Fibroblast of gingiva (primary cell): Measurements from ENCODE around the gene ADA.
"Not testable (repeated sequence)": the region's sequence is repeated elsewhere in the genome, so short reads cannot be mapped to it uniquely, and the experiment has no call there.

ENCODE experiments used
- DNase-seq: peaks from one replicate; pipeline ENCODE4 v3.0.0-alpha.2; 2011; ENCODE audit warnings: low read depth

ADA gene

DNA sequence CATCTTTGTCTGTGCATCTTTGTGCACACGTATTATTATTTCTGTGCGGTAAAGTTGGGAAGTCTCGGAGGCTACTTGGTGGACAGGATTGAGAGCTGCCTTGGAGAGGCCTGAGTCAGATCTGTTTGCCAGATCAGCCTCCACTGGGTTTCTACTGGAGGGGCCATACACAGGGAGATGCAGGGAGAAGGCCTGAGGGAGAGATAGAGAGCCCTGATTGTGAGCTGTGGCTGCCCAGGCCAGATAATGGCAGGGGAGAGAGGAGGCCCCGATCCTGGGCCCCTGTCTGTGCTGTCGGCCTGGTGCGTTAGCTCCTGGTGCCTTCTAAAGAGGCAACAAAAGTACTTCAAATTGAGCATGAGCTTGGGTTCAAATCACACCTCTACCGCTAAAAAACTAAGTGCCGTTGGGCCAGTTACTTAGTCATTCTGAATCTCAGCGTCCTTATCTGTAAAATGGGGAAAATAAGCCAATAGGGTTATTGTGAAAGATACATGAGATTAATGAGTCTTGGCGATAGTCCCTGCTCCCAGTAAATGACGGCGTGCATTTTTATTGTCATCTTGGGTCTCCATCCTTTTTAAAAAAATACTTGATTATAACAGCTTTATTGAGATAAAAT is 27.6 kb upstream of the ADA start:
- no peak for DNase-seq

DNA sequence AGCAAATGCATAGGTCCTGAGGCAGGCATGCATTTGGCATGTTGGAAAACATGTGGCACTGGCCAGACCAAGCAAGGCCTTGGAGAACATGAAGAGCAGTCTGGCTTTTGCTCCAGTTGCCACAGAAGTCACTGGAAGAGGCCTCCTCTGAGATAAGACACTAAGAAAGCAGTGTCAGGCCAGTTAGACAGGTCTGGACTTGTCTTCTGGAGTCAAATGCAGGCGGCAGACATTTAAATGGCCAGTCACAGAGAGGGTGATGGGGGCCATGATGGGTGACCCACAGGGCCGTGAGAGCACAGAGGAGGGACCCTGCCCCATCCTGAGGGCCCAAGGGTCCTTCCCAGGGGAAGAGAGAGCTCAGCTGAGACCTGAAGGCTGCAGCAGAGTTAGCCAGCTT is 26.7 kb upstream of the ADA start:
- DNase-seq, result no peak

DNA sequence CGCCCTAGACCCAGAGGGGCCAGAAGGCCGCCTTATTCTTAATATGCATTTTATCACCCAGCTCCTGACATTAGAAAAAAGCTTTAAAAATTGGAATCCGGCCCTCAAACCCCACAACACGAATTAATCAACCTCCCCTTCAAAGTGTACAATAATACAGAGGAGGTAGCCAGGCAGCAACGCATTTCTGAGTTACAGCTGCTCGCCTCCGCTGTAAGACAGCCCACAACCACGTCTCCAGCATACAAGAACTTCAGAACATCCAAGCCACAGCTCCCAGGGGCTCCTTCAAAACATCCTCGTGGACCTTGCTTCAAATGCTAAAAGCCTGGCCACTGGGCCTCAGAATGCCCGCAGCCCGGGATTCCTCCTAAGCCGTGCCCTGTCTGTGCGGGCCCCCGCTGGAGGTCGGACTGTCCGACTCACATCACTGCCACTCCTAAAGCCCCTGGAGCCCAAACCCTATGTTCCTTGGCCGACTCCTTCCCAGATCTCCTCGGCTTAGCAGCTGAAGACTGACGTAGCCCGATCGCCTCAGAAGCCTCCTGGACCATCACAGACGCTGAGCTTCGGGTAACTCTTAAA is 20.9 kb upstream of the ADA start:
- DNase-seq, result not testable (repeated sequence)

DNA sequence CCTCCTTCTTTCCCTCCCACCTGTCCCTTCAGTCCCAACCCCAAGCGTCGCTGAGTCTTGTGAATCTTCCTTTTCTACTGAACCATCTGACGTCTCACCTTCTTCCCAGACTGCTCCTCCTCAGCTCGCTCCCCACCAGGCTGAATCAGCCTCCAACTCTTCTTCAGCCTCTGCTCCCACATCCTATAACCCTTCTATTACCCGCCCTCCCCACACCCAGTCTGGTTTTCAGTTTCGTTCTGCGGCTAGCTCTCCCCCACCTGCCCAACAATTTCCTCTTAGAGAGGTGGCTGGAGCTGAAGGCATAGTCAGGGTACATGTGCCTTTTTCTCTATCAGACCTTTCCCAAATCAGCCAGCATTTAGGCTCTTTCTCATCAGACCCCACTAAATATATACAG is 20.0 kb upstream of the ADA start:
- not testable (repeated sequence) for DNase-seq

DNA sequence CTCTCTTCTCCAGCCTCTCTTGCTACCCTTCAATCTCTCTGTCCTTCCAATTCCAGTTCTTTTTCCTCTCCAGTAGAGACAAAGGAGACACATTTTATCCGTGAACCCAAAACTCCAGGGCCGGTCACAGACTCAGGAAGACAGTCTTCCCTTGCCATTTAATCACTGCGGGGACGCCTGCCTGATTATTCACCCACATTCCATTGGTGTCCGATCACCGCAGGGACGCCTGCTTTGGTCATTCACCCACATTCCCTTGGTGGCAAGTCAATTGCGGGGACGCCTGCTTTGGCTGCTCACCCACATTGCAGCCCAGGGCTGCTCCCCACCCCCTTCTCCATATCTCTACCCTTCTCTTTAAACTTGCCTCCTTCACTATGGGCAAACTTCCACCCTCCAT is 19.4 kb upstream of the ADA start:
- not testable (repeated sequence) for DNase-seq

DNA sequence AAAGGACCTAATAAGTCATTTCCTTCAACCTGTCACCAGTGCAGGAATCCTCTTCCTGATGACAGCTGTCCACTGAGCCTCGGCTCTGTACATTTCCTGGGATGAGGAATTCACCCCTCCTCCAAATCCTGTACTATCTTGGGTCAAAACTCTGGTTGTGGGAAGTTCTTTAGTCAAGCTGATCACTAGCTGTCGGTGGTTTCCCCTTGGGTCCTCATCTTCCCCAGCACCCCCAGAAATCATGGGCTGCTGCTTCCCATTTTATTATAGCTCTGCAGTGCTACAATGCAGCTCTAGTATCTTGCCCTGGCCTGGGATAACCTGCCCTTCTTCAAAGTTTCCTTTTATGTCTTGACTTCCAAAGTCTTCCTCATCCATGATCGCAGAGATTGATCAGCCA is 14.6 kb upstream of the ADA start:
- DNase-seq, result no peak

DNA sequence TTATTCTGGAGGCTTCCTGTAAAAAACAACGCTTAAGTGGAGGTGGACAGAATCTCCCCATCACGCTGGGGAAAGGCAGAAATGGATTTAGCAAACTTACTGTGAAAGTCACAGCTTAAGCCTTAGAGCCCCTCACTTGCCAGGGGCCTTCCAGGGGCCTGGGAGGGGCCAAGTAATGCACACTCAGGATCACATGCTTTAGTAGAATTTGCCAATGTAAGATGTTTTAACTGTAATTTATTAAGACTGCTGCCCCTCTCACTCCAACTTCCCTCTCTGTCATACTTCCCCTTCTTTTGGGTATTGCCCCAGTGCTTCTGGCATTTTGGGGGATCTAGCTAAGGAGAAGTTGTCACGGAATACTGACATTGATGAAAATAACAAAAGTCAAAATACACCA is 12.6 kb upstream of the ADA start:
- no peak for DNase-seq

DNA sequence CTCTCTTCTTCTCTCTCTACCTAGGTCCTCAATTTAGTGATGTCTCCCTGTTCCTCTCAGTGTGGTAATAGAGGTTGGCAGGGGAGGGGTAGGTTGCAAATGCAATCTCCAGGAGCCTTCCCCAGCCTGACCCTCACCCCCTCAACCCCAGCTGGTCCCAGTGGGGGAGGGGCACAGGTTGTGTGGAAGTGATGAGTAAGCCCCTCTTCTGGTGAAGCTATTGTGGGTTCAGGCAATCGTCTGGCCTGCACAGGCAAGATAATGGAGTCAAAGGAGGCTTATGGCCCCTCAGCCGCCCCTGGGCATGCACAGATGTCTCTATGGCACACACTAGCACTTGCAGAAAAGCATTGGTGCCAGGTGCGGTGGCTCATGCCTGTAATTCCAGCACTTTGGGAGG is 10.8 kb upstream of the ADA start:
- no peak for DNase-seq

DNA sequence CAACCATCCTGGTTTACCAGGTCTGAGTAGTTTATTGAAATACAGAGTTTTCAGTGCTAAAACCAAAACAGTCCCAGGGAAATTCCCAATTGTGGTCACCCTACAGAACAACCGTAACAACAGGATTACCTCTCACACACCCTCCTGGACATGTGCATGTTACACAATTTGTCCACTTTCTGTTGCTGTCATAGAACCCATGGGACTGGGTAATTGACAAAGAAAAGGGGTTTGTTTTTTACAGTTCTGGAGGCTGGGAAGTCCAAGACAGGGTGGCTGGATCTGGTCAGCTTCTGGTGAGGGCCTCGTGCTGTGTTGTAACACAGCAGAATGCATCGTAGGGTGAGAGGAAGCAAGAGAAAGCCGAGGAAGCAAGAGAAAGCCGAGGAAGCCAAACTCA is 9.1 kb upstream of the ADA start:
- DNase-seq, result no peak

DNA sequence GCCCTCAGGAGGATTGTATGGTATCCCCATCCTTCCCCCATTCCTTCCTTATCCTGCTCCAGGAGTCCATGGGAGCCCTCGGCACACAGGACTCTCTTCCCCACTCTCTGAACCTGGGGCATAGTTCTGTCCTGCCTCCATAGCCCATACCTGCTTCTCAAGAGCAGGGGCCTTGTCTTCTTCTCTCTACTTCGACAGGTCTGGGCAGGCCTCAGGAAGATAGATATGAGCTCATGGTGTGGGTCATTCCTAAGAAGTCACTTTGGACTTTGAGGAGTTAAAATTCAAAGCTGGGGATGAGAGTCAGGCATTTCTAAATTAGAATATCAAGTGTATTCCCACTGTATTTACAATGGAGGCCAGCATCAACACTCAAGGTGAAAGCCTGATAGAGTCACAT is 8.4 kb upstream of the ADA start:
- DNase-seq, result no peak

DNA sequence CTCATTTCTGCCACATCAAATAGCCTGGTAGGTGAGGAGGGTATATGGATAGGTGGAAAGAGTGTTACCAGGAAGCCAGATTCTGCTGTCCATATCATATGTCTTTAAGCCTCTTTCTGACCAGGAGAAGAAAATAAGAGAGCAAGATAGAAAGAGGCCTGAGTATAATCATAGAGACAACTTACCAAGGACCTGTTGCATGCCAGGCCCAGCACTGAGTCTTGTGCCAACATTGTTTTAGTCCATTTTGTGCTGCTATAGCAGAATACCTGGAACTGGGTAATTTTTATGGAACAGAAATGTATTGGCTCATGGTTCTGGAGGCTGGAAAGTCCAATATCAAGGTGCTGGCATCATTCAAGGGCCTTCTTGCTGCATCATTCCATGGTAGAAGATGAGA is 7.3 kb upstream of the ADA start:
- no peak for DNase-seq

DNA sequence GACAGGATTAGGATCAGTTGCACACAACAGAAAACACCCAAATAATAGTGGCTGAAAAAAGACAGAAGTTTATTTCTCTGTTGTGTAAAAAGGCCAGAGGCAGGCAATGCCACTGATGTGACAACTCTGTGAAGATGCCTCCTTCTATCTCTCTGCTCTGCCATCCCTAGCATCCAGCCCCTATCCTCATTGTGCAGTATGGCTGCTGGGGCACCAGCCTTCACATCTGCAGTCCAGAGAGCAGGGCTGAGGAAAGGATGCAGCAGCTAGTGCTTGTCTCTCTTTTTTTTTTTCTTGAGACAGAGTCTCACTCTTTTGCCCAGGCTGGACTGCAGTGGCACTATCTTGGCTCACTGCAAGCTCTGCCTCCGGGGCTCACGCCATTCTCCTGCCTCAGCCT is 6.4 kb upstream of the ADA start:
- DNase-seq, result no peak

DNA sequence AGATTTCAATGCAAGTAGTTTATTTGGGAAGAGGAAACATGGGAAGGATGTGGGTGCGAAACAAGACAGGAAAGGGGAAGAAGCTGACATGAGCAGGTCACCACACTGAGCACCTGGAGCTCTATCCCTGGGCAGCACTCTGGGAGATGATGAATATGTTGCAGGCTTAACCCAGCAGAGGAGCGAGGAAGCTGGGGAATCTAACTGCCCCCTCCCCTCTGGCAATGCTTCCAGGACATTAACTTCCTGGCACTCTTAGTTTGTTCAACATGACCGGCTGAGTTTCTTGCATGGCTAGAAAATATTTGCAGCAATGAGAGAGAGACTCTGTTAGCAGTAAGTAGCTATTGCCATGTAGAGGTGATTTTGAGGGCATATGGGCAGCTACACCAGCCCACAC is 4.9 kb upstream of the ADA start:
- no peak for DNase-seq

DNA sequence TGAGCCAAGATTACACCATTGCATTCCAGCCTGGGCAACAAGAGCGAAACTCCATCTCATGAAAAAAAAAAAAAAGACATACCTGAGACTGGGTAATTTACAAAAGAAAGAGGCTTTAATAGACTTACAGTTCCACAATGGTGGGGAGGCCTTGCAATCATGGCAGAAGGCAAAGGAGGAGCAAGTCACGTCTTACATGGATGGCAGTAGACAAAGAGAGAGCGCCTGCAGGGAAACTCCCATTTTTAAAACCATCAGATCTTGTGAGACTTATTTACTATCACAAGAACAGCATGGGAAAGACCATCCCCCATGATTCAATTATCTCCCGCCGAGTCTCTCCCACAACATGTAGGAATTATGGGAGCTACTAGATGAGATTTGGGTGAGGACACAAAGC is 2.7 kb upstream of the ADA start:
- DNase-seq, result not testable (repeated sequence)

DNA sequence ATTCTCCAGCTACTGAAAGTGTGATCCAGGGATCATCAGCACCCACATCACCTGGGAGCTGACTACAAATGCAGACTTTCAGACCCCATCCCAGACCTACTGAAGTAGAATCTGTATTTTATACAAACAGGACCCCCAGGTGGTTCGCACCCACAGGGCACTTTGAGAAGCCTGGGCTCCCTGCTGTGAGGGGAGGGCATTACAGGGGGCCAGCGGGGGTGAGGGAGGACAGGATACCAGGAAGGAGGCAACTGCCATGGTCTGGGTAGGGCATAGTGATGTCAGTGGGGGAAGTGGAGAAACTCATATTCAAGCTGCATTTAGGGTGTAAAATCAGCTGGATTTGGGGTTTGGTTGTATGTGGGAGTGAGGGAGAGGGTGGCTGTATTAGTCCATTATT is 2.0 kb upstream of the ADA start:
- DNase-seq, result no peak

DNA sequence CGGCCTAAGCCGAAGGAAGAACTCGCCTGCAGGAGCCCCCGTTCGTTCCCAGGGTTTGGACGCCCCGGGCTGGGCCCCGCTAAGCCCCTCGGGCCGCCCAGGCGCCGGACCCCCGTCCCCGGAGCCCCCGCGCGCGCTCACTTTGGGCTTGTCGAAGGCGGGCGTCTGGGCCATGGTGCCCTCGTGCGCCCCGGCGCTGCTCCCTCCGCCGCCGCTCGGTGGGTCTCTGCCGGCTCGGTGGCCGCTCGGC is 140 bp downstream of the ADA start:
- no peak for DNase-seq

DNA sequence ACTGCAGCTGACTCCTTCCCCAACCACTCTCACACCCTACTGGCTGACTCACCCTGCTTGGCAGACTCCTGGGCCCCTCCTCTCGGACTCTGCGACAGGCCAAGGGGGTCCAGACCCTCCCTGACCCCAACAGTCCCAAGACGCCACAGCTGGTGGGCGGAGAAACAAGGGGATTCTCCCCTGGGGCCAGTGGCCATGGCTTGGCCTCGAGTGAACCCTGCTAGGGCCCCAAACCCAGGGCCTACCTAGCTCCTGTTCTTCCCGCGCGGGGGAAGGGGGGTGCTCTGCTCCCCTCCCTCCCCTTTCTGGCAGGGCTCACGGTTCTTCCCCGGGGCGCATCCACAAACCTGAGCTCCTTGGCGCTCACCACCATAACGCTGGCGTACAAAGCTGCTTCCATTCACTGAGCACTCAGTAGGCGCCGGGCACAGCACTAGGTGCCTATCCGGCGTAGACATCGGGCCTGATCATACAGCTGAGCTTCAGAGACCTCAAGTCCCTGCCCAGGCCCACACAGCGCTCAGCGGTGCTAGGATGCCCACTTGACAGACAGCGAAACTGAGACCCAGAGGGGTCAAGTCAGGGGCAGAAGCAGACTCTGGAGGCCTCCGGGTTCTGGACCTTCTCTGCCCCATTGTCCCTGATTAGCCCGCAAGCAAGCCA is 597 bp downstream of the ADA start:
- DNase-seq, result no peak

DNA sequence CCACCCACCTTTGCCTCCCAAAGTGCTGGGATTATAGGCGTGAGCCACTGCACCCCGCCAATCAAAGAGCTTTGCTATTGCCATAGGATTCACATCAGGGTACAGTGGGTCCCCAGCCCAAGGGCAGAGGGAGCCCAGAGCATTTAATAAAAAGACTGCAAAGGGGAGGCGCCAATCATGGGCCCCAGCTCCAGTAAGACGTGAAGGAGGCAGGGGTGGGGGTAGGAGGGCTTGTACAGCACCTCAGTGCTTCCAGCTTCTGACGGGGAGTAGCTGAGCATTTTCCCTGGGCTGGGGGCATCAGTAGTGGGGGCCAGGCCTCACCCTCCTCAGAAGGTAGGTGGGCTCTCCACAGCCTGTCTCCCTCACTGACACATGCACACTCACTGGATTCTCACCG is 1.5 kb downstream of the ADA start:
- DNase-seq, result no peak

DNA sequence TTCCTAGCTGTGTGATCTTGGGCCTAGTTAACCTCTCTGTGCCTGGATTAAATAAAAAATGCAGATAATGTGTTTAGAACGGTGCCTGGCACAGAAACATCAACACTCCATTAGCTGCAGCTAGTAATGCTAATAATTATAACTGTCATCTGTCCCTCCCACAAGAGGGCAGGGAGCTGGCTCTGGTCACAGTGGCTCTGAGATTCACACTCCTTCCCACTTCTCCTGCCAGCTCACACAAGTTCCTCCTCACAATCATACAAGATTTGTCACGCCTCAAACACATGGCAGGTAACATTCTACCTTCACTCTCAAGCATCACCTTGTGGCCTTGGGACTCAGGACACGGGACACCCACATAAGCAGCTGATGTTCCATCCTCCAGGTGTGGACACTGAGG is 2.4 kb downstream of the ADA start:
- no peak for DNase-seq

DNA sequence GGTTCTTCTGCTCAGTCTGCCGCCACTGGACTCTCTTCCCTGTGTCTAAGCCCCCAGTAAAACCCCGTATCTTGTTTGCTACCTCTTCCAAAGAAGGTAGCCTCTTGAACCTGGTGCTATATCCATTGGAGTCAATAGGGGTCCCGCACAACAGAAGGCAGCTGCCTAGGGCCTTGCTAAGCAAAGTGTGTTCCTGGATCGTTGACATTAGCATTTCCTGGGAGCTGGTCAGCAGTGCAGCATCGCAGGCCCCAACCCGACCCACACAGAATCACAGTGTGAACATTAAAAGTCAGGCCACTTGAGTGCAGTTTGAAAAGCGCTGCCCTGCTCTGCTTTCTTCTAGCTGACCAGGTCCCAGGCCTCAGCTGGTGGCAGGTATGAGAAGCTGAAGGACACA is 2.9 kb downstream of the ADA start:
- DNase-seq, result no peak

DNA sequence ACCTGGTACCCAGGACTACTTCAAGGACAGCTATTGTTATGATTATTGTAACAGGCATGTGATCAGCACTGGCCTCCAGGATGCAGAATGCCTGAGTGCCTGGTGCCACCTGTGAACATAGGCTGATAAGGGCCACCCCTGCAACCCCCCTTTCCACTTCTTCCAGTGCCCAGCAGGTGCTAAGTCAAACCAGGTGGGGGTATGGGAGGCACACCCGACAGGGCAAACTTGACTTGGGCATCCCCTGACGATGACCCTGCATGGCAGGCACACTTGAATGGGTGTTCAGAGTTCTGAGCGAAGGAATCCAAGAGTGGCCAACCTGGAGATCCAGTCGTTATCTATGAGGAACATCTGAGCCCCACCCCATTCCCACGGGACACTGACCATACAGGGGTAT is 3.4 kb downstream of the ADA start:
- DNase-seq, result no peak

DNA sequence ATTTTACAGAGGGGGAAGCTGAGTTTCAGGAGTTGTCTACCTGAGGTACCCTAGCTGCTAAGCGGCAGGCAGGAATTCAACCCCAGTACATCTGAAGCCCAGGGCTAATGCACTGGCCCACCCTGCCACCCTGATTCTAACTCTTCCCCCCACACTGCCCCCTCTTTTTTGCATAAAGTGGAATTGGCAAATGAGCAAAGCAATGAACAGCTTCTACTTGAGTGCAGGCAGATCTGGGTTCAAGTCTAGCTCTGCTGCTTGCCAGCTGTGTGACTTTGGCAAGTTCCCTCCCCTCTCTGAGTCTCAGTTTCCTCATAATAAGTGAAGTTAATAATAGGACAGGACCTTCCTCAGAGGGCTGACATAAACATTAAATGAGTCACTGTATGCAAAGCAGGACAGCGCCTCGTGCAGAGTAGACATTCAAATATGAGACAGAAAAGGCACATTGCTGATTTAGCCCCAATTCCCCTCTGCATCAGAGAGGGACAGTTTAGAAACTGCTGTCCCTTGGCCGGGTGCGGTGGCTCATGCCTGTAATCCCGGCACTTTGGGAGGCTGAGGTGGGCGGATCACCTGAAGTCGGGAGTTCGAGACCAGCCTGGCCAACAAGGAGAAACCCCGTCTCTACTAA is 4.7 kb downstream of the ADA start:
- peak; percentile 25 for DNase-seq

DNA sequence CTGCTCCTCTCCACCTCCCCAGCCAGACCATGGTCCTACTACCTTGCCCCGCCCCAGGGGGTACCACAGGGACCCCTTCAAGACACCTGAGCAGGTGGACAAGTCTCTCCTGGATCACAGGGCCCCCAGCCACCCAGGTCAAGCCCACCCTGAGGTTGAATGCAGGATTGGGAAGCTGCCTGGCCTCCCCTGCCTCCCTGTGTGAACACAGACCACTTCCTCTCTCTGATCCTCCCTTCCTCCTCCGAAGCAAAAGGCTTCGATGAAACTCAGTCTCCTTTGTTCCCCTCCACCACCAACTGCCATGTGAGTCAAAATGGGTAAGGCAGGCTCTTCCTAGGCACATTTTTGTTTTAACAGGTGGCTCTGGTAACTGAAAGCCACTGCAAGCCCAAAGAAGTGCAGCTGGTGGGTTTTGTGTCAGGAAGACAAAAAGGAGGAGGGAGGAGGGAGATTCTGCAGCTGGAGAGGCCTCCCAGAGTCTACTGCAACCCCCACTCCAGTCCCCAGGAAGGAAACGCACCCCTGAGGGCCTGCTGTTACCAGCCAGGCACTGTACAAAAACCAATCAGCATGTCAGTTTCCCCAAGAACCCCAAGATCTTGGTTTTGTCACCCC is 5.4 kb downstream of the ADA start:
- DNase-seq, result no peak
